Muscle of arm (tissue), 12 donors: ENCODE measurements around the gene TPRX1. TPM values are rescaled to one million over a fixed set of nuclear protein-coding genes. Genes with fewer than 3 reads are reported as not detected.
"Not testable (repeated sequence)": the region's sequence is repeated elsewhere in the genome, so short reads cannot be mapped to it uniquely, and the experiment has no call there.

Experiments
- DNase-seq: peaks from one replicate; pipeline ENCODE4 v3.0.0-alpha.2; 2013
- polyA plus RNA-seq, 12 donors: library from polyadenylated mRNA; unstranded; fragments of 120-200 nt; gene quantifications; one replicate each; pipeline ENCODE4 v1.2.1, GENCODE V29; 2013; ENCODE audit not compliant: insufficient read length in 12 of 12

The TPRX1 gene
- polyA plus RNA-seq, 12 donors, result 0.09 TPM; not detected in 11

DNA sequence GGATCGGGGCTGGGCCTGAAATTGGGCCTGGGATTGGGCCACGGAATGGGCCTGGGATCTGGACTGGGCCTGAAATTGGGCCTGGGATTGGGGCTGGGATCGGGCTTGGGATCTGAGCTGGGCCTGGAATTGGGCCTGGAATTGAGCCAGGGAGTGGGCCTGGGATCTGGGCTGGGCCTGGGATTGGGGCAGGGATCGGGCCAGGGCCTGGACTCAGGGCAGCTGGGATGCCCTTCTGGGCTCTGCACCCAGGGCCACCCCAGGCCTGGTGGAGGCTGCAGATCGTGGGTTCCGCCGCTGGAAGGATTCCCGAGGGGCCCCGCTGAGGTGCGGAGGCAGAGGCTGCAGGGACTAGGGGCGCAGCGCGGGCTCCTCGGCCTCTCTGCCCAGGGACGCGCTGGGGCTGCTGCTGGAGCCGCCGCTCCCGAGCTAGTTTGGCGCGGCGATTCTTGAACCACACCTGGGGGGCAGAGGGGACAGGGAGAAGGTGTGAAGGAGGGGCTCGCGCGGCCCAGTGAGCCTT, 1.8 kb downstream of the TPRX1 start:
- DNase-seq, result no peak

DNA sequence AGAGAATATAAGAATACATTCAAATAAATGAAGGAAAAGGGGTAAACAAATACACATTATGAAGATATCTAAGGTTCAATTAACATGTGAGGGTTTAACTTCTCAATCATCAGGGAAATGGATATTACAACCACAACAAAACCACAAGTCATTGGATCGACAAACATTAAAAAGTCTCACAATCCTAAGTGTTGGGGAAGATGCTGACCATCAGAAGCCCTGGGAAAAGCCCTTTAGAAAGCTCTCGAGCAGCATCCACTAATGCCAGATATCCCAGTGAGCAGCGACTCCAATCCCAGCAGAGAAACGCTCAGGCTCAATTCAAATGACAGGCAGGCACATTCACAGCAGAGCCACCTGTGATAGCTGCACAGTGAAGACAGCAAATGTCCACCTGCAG, 3.1 kb downstream of the TPRX1 start:
- DNase-seq, result no peak

DNA sequence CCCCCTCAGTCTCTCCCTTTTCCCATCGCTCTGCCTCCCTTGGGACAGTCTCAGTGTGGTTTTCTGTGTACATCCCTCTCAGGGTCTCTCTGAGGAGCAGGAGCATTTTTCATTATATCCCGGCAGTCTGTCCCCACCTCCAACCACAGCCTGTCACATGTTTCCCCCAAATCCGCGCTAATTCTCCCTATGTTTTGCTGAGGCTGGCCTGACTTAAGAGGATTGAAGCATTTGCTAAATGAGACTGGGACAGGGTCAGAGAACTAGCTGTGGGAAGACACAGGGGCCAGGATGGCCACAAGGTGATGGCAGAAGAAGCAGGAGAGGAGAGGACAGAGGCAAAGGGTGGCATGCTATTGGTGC, 5.5 kb downstream of the TPRX1 start:
- no peak for DNase-seq

DNA sequence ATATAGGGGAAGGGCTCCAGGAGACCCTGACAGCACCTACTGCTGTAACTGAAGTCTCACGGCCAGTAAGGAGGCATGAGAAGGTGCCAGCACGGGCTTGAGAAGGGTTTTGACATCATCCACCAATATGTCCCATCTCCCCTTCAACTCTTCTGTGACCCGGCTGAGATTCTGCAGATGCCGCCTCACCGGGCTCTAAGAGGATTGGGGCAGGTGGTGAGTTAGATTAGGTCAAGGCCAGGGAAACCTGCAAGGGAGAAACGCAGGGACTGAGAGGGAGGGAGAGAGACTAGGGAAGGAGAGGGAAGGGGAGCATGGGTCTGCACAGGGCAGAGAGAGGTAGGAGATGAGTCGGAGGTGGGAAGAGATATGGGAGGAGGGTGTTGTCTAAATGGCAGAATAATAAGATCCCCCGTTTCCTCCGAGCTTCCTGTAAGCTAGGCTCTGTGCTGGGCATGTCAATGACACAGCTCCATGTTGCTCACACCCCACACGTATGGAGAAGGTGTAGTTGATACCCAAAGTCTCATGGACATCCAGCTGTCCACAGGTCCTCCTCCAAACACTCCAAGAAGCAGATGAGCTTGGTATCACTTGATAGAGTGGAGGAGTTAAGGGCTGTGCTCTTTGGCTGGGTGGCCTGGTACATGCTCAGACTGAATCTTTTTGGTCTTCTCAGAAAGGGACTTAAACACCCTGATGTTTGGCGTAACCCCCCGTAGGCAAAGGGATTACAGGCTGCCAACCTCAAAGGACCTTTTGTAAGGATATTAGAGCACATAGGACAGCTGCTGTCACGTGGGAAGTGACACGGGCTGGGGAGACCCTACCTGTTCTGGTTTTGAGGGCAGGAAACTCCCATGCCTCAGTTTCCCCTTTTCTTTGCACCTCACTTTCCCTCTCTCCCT, 6.1 kb downstream of the TPRX1 start:
- no peak for DNase-seq

DNA sequence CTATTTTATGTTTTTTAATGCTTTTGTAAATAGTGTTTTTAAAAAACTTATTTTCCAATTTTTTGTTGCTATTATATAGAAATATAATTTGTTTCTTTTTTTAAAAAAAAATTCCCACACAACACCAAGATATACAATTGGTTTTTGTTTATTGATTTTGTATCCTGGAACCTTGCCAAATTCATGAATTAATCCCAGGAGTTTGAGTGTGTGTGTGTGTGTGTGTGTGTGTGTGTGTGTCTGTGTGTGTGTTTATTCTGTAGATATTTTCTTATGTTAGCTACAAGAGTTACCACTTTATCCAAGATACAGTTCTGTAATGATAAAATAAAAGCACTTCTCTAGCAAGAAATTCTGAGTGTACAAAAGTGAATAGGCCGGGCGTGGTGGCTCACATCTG, 7.6 kb downstream of the TPRX1 start:
- no peak for DNase-seq

DNA sequence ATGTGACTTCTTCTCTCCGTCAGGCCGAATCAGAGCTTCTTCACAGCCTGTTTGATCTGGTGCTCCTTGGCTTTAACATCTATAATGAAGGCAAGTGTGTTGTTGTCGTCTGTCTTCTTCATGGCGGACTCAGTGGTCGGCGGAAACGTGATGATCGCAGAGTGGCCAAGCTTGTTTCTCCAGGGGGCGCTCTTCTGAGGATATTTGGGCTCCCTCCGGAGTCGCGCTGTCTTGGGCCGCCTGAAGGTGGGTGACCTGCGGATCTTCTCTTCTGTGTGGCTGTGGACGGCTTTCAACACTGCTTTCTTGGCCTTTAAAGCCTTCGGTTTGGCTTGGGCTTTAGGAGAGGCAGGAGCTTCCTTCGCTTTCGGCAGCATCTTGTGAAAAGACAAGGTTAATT, 9.8 kb downstream of the TPRX1 start:
- no peak for DNase-seq

DNA sequence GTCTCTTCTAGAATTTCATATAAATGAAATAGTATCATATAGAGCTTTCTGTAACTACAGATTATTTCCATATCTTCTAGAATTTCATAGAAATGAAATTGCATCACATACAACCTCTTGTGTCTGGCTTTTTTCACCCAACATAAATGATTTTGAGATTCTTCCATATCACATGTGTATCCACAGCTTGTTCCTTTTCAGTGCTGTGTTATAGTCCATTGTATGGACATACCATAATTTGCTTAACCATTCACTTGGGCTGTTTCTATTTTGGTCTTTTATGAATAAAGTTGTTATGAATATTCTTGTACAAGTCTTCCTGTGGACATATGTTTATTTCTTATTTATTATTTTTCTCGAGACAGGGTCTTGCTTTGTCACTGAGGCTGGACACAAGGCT, 11.7 kb downstream of the TPRX1 start:
- no peak for DNase-seq

DNA sequence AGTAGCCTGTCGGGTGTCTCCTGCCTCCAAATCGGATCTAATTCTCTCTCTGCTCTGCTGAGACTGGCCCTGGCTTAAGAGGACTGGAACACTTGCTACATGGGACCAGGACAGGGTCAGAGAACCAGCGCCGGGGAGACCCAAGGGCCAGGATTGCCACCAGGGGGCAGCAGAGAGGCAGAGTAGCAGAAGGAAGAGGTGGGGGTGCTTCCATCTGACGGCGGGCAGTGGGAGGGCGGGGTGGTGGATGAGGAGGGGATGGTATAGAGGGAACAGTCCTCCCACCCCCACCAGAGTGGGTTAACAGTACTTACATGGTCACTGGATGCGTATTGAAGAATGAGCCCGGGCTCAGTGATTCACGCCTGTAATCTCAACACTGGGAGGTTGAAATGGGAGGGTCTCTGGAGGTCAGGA, 13.9 kb downstream of the TPRX1 start:
- peak; percentile 57 for DNase-seq

DNA sequence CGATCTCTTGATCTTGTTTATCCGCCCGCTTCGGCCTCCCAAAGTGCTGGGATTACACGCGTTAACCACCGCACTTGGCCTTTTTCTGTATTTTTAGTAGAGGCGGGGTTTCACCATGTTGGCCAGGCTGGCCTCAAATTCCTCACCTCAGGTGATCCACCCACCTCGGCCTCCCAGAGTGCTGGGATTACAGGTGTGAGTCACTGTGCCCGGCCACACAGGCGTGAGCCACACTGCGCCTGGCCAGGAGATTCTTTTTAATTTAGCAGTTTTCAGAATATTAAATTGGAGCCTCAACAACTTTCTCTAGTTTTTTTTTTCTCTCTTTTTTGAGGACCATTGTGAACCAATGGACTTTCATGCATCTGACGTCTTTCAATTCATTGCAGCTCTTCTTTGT, 14.5 kb downstream of the TPRX1 start:
- DNase-seq, result not testable (repeated sequence)

DNA sequence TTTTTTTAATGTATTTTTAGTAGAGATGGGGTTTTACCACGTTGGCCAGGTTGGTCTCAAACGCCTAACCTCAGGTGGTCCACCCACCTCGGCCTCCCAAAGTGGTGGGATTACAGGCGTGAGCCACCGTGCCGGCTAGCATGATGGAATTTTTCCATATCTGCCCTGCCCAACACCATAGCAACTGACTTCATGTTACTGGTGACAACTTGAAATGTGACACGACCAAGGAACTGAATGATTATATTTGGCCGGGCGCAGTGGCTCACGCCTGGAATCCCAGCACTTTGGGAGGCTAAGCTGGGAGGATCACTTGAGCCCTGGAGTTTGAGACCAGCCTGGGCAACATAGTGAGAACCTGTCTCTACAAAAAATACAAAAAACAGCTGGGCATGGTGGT, 17.0 kb downstream of the TPRX1 start:
- DNase-seq, result not testable (repeated sequence)

DNA sequence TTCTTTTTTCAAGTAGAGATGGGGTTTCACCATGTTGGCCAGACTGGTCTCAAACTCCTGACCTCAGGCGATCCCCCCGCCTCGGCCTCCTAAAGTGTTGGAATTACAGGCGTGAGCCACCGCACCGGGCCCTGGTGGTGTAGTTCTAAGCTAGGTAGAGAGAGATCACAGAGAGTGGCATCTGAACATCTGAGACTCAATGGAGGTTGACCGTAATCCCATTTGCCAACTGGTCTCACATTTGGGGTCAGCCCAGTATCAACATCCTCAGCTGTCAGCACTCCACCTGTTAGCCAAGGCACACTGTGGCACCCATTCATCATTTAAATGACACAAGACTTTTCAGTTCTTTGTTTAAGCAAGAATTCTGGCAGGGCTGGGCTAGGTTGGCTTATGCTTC, 17.8 kb downstream of the TPRX1 start:
- DNase-seq, result no peak

DNA sequence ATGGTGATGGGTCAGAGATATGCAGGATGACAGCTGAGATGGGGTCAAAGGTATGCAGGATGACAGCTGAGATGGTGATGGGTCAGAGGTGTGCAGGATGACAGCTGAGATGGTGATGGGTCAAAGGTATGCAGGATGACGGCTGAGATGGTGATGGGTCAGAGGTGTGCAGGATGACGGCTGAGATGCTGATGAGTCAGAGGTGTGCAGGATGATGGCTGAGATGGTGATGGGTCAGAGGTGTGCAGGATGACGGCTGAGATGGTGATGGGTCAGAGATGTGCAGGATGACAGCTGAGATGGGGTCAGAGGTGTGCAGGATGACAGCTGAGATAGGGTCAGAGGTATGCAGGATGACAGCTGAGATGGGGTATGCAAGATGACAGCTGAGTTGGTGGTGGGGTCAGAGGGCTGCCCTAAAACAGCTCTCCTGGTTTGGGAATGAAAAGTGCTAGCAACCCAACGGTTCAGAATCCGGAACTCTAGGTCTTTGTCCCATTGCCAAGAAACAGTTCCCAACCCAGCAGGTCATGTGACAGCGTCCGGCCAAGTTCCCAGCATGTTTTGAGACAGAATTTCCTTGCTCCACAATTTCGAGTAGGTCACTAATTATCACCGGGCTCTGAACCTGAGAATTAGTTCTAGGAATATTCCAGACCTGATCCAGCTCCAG, 22.6 kb downstream of the TPRX1 start:
- DNase-seq, result no peak

DNA sequence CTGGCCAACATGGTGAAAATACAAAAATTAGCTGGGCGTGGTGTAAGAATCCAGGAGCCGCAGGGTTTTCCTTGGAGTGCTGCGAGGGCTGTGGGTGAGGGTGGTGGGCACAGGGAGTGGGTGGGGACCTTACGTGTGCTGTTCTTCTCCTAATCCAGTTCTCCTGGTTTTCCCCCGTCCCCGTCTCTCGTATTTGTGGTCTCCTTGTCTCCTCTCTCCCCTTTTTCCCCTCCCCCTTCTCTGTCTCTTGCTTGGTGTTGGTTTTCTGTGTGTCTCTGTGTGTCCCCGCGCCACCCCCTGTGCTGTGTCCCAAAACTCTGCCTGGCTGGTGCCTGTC, 24.2 kb downstream of the TPRX1 start:
- no peak for DNase-seq

DNA sequence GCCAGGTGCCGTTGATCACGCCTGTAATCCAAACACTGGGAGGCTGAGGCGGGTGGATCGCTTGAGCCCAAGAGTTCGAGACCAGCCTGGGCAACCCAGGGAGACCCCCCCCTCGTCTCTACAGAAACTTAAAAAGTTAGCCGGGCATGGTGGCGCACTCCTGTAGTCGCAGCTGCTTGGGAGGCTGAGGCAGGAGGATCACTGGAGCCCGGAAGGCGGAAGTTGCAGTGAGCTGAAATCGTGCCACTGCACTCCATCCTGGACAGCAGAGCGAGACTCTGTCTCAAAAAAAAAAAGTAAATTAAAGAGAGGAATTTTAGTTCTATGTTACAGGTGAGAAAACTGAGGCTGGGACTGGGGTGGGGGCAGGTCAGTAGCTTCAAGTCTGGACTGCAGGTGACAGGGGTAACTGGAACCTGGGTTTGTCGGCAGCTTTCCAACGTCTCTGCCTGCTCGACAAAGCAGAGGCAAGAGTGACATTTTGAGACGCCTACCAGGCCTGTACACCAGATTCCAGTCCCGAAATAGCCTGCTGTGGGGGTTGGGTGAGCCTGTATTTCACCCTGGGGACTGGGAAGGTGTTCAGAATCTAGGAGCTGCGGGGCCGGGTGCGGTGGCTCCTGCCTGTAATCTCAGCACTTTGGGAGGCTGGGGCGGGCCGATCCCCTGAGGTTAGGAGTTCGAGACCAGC, 24.7 kb downstream of the TPRX1 start:
- DNase-seq, result no peak

DNA sequence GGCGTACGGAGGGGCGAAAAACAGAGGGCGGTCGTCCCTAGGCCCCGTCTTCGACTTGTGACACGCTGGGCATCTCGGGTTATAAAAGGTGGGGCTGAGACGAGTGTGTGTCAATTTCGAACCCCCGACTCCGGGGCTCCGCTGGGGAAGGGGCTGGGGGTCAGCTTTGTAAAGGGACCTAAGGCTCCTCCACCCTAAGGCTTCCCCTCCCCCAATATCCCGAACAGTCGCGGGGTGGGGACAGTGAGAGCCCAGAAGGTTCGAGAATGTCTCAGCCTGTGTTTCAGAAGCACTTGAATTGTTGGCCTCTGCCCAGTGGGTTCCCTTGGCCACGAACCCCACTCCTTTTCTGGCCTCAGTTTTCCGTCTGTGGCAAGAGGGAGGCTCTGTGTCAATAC, 25.4 kb downstream of the TPRX1 start:
- no peak for DNase-seq

DNA sequence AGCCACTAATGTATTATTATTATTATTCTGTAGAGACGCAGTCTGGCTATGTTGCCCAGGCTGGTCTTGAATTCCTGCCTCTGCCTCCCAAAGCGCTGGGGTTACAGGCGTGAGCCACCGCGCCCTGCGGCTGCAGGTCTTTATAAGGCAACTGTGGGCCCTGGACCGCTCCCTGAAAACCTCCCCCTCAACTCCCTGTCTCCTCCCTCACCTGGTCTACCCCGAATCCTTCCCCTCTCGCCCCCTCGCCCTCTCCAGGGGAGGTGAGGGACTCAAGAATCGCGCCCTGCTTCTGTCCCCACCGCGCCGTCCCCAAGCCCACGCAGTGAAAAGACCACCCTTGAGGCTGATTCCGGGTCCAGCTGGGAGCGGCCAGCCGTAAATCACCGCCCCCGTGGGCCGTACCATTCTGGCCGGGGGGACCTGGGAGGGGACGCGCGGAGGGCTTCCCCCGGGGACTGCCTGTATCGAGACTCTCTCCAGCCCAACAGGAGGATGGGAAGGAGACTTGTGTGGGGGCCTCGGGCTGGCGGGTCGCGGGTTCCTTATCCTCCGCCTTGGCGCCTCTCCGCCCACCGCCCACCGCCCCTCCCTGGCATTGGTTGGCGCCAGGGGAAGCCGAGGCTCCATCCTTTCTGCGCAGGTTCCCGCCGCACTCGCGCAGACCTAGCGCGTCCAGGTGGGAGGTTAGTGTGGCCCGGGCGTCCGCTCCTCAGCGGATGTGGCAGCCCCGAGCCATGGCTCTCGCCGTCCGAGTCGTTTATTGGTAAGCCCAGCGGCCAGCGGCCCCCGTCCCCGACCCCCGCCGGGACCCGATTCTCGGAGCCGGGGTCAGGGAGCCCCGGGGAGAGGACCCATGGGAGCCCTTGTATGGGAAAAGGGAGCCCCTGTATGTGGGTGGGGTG, 26.1 kb downstream of the TPRX1 start, which contains the start of gene SELENOW:
Gene SELENOW, plus strand, starts transcription at position 655 of the 905 bp plus-strand sequence. Its CDS starts 83 bp downstream, at position 738.
- DNase-seq, result peak; percentile 85

DNA sequence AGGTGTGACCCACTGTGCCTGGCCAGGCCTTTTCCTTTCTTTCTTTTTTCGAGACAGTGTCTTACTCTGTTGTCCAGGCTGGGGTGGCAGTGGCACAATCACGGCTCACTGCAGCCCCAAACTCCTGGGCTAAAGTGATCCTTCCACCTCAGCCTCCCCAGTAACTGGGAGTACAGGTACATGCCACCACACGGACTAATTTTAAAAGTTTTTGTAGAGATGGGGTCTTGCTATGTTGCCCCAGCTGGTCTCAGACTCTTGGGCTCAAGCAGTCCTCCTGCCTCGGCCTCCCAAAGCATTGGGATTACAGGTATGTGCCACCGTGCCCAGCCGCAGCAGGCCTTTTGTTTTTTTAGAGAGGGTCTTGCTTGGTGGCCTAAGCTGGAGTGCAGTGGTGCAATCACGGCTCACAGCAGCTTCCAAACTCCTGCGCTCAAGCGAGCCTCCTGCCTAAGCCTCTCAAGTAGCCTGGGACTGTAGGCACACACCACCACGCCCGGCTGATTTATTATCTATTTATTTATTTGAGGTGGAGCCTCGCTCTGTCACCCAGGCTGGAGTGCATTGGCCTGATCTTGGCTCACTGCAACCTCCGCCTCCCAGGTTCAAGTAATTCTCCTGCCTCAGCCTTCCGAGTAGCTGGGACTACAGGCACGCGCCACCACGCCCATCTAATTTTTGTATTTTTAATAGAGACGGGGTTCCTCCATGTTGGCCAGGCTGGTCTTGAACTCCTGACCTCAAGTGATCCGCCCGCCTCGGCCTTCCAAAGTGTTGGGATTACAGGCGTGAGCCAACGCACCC, 26.9 kb downstream of the TPRX1 start:
- not testable (repeated sequence) for DNase-seq

DNA sequence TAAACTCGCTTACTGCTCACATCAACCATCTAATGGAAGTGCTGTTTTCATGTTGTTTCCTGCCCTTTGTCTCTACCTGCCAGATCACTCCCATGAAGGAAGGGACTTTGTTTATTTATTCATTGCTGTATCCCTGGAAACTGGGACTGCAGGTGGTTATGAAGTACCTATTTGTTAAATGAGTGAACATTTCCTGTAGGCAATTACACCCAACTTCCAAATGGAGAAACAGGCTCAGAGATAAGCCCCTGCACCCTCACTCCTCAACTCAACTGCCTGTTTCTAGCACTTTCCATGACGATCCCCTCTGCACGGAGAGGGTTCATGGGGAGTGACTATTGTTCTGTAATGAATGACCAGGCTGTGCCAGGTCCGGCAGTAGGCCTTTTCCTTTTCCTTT, 27.8 kb downstream of the TPRX1 start:
- DNase-seq, result no peak

DNA sequence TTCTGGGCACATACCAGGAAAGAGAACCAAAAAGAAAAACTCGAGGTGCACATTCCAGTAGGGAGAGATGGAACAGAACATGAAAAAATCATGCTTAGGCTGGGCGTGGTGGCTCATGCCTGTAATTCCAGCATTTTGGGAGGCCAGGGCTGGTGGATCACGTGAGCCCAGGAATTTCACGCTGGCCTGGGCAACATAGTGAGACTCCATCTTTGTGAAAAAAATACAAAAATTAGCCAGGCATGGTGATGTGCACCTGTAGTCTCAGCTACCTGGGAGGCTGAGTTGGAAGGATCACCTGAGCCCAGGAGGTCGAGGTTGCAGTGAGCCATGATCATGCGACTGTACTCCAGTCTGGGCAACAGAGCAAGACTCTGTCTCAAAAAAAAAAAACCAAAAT, 33.1 kb downstream of the TPRX1 start:
- DNase-seq, result not testable (repeated sequence)

DNA sequence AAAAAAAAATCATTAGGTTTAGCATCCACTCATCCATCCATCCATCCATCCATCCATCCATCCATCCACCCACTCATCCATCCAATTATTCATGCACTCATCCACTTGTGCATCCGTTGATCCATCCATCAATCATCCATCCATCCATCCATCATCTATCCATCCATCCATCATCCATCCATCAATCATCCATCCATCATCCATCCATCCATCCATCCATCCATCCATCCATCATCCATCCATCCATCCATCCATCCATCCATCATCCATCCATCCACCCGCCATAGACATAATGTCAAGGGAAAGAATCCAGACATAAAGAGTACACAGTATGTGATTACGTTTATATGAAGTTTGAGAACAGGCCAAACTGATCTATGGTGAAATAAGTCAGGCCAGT, 34.8 kb downstream of the TPRX1 start:
- DNase-seq, result no peak

DNA sequence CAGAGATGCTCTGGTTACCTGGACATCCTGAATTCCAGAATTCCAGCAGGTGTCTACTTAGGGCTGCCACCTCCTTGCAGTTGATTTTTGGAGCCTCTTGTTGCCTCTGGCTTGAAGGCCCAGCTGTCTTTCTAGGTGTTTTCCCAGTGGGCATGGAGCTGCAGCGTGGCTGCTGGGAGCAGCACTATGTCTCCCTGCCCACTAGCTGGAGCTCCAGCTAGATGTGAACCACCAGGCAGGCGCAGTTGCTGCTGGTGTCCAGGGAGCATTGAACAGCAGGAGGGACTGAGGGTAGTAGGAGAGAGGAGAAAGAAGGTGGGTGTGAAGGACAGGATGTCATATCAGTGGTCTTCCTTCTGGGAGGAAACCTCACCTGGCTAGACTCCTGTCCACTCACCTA, 35.7 kb downstream of the TPRX1 start:
- DNase-seq, result no peak
